AG04450 (cell line): Measurements from ENCODE around the gene LENG1. TPM values are rescaled to one million over a fixed set of nuclear protein-coding genes. Genes with fewer than 3 reads are reported as not detected.

Source experiments
- CTCF ChIA-PET: fragments of 300-600, 350-600 bp; formaldehyde crosslinking; extraction: SDS; loops from one replicate; lab custom pipeline; 2022; ENCODE audit warnings: antibody characterized with exemption, inconsistent platforms; lab: Charles Lee
- POLR2A ChIA-PET: fragments of 350-600 bp; formaldehyde crosslinking; extraction: SDS; loops from one replicate; lab custom pipeline; 2021; ENCODE audit warnings: antibody characterized with exemption, inconsistent platforms; lab: Yijun Ruan, JAX
- DNase-seq: peaks from one replicate; pipeline ENCODE4 v3.0.0-alpha.2; 2011; ENCODE audit warnings: low read depth, low spot score
- H3K27ac ChIP-seq: one replicate; pipeline ENCODE4 v1.5.1; 2012; ENCODE audit warnings: low read depth, low read length, control low read depth
- H3K27me3 ChIP-seq: one replicate; pipeline ENCODE4 v1.6.0; 2012; ENCODE audit warnings: low read length; ENCODE audit not compliant: control insufficient read depth, insufficient read depth
- H3K4me3 ChIP-seq: 2 replicates; pipeline ENCODE4 v1.5.1; 2011; ENCODE audit warnings: mild to moderate bottlenecking, low read depth, low read length, control low read depth
- H3K9me3 ChIP-seq: 2 replicates; pipeline ENCODE4 v1.5.1; 2012; ENCODE audit warnings: low read length; ENCODE audit not compliant: control insufficient read depth, insufficient read depth
- polyA plus RNA-seq: library from polyadenylated mRNA; depleted of rRNA; stranded (reverse); fragments of >200 nt; gene quantifications from 2 replicates; pipeline ENCODE4 v1.2.3, GENCODE V29; 2011; rRNA removed
- TF ChIP-seq, protein P1 (sequence below): IDR thresholded peaks from 2 replicates; pipeline ENCODE4 v1.5.1; 2011; ENCODE audit warnings: low read depth, low read length, control low read depth, inconsistent platforms

LENG1 gene
- polyA plus RNA-seq, 1 experiment = 3.3 TPM

DNA sequence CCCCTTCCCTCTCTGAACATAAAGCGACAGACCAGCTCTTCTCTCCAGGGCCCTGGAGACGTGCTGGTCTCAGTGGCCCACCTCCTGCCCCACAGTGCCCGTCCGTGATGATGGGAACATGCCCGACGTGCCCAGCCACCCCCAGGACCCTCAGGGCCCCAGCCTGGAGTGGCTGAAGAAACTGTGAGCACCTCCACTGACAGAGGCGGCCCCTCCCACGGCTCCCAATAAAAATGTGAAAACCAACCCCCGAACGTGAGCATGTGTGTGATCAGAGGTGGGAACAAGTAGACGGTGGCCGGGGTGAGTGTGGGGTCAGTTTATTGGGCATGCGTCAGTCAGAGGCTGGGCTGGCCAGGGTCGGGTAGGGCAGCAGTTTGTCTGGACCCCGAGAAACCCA lies 52.8 kb downstream of the LENG1 start:
- Histone ChIP-seq H3K27ac (no peak overlapping the region), H3K9me3 (peaks cover 3% of the 10 kb centered on the region; the same call in 1 of the 2 replicates), H3K4me3 (no peak overlapping the region), H3K27me3 (no peaks in the 10 kb centered on the region)
- POLR2A ChIA-PET = interaction anchor here (1.2 kb wide), 1 partner anchor 9 kb away, joined by 3 read pairs; the partner anchor contains the start of genes PRPF31 and TFPT
- CTCF ChIA-PET = no interaction called here
- TF ChIP-seq, protein P1, sequence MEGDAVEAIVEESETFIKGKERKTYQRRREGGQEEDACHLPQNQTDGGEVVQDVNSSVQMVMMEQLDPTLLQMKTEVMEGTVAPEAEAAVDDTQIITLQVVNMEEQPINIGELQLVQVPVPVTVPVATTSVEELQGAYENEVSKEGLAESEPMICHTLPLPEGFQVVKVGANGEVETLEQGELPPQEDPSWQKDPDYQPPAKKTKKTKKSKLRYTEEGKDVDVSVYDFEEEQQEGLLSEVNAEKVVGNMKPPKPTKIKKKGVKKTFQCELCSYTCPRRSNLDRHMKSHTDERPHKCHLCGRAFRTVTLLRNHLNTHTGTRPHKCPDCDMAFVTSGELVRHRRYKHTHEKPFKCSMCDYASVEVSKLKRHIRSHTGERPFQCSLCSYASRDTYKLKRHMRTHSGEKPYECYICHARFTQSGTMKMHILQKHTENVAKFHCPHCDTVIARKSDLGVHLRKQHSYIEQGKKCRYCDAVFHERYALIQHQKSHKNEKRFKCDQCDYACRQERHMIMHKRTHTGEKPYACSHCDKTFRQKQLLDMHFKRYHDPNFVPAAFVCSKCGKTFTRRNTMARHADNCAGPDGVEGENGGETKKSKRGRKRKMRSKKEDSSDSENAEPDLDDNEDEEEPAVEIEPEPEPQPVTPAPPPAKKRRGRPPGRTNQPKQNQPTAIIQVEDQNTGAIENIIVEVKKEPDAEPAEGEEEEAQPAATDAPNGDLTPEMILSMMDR = no peak
- DNase-seq = no peak

DNA sequence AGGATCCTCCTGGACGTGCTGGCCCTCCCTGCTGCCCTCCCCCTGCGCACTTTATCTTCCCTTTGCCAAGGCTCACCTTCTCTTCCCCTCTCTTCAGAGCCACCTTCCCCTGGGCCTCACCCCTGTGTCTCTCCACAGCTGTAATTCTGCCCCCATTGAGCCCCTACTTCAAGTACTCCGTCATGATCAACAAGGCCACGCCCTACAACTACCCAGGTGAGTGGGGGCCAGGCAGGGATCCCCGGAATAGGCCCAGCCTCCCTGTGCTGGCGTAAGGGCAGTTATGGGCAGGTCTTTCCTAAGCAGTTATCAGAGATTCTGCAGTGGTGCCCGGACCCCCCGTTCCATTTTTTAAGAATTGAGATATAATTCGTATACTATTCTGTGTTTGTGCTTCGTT lies 53.7 kb downstream of the LENG1 start:
- no peak overlapping the region for H3K4me3 ChIP-seq
- POLR2A ChIA-PET = interaction anchor here (1.2 kb wide), 1 partner anchor 10 kb away, joined by 3 read pairs; the partner anchor contains the start of genes PRPF31 and TFPT
- no peaks in the 10 kb centered on the region for H3K27me3 ChIP-seq
- peaks cover 3% of the 10 kb centered on the region; the same call in 1 of the 2 replicates for H3K9me3 ChIP-seq
- CTCF ChIA-PET = no interaction called here
- TF ChIP-seq, protein P1 = no peak
- H3K27ac ChIP-seq = no peak overlapping the region
- no peak for DNase-seq

Other genes with a start within 250 kb of the LENG1 start
- 0.33 and 0.52 TPM in 2 replicates for gene CACNG8, start 196.8 kb downstream of the LENG1 start, polyA plus RNA-seq
- 0.17 and 0.19 TPM in 2 replicates for gene CACNG6, start 168.1 kb downstream of the LENG1 start, polyA plus RNA-seq
- gene VSTM1, start 95.8 kb downstream of the LENG1 start, polyA plus RNA-seq = not detected in 2 replicates
- gene TARM1, start 78.4 kb downstream of the LENG1 start, polyA plus RNA-seq = not detected in 2 replicates
- 0.22 and 0.29 TPM in 2 replicates for gene OSCAR, start 58.9 kb downstream of the LENG1 start, polyA plus RNA-seq
- 35.4 and 54.0 TPM in 2 replicates for gene NDUFA3, start 56.9 kb downstream of the LENG1 start, polyA plus RNA-seq
- 12.3 and 15.8 TPM in 2 replicates for gene TFPT, start 44.1 kb downstream of the LENG1 start, polyA plus RNA-seq
- 28.7 and 35.3 TPM in 2 replicates for gene PRPF31, start 44.0 kb downstream of the LENG1 start, polyA plus RNA-seq
- gene CNOT3, start 22.0 kb downstream of the LENG1 start, polyA plus RNA-seq = 9.9 and 18.7 TPM in 2 replicates
- 1.3 and 1.5 TPM in 2 replicates for gene TMC4, start 13.4 kb upstream of the LENG1 start, polyA plus RNA-seq
- gene MBOAT7, start 29.9 kb upstream of the LENG1 start, polyA plus RNA-seq = 45.1 and 63.2 TPM in 2 replicates
- 32.4 and 36.4 TPM in 2 replicates for gene TSEN34, start 31.6 kb upstream of the LENG1 start, polyA plus RNA-seq
- gene RPS9, start 41.1 kb upstream of the LENG1 start, polyA plus RNA-seq = 1,566 and 2,378 TPM in 2 replicates
- not detected in 2 replicates for gene LILRB3, start 63.3 kb upstream of the LENG1 start, polyA plus RNA-seq
- not detected in 2 replicates for gene LILRA6, start 83.1 kb upstream of the LENG1 start, polyA plus RNA-seq
- not detected in 2 replicates for gene LILRB5, start 97.6 kb upstream of the LENG1 start, polyA plus RNA-seq
- not detected in 2 replicates for gene LILRB2, start 121.4 kb upstream of the LENG1 start, polyA plus RNA-seq
- not detected in 2 replicates for gene LILRA5, start 153.4 kb upstream of the LENG1 start, polyA plus RNA-seq
- not detected in 2 replicates for gene LILRA4, start 179.4 kb upstream of the LENG1 start, polyA plus RNA-seq
- gene LAIR1, start 205.2 kb upstream of the LENG1 start, polyA plus RNA-seq = not detected in 2 replicates